Peyer's patch (tissue), 4 donors: Measurements from ENCODE around the gene SMIM10L2A. TPM values are rescaled to one million over a fixed set of nuclear protein-coding genes. Genes with fewer than 3 reads are reported as not detected.

Source experiments
- DNase-seq, 3 donors: peaks; one replicate each; pipeline ENCODE4 v3.0.0-alpha.2; 2017 to 2019
- H3K27ac ChIP-seq, 4 donors: fragments of 200-600 bp; sonication (generic); one replicate each; pipeline ENCODE4 v1.5.1; 2016 to 2019
- H3K27me3 ChIP-seq, 2 donors: fragments of 200-600 bp; sonication (generic); one replicate each; pipeline ENCODE4 v1.5.1; 2019
- H3K36me3 ChIP-seq, 3 donors: fragments of 200-600 bp; sonication (generic); one replicate each; pipeline ENCODE4 v1.5.1; 2016 to 2019
- H3K4me1 ChIP-seq, 4 donors: fragments of 200-600 bp; sonication (generic); one replicate each; pipeline ENCODE4 v1.5.1; 2016 to 2019
- H3K4me3 ChIP-seq, 4 donors: fragments of 200-600 bp; sonication (generic); 1 replicate in 3 of 4; 2 replicates in 1 of 4; pipeline ENCODE4 v1.5.1; 2016 to 2019; ENCODE audit warnings: mild to moderate bottlenecking in 1 of 4
- H3K9me3 ChIP-seq, 4 donors: fragments of 200-600 bp; sonication (generic); one replicate each; pipeline ENCODE4 v1.5.1; 2016 to 2019; ENCODE audit warnings: mild to moderate bottlenecking in 1 of 4
- POLR2A ChIP-seq, 2 donors: fragments of 450-650 bp; IDR thresholded peaks; one replicate each; pipeline ENCODE4 v1.5.1; 2017; ENCODE audit warnings: antibody characterized with exemption in 2 of 2, mild to moderate bottlenecking in 2 of 2, moderate library complexity in 2 of 2
- total RNA-seq, 4 donors: library from RNA; depleted of rRNA; stranded (reverse); fragments of >200 nt; gene quantifications; one replicate each; pipeline ENCODE4 v1.1.0, GENCODE V29; 2016
- TF ChIP-seq, protein P1 (sequence below), 6 experiments: fragments of 450-650 bp in 4 of 6; fragments of 200-600 bp in 2 of 6; sonication (generic) in 1 of 6; IDR thresholded peaks; one replicate each; pipeline ENCODE4 v1.5.1; 2017 to 2019; ENCODE audit warnings: antibody characterized with exemption in 6 of 6, mild to moderate bottlenecking in 3 of 6, moderate library complexity in 1 of 6

The SMIM10L2A gene
- total RNA-seq, 4 donors from 2014 or later = 0.35 to 1.2 TPM; not detected in 2

DNA sequence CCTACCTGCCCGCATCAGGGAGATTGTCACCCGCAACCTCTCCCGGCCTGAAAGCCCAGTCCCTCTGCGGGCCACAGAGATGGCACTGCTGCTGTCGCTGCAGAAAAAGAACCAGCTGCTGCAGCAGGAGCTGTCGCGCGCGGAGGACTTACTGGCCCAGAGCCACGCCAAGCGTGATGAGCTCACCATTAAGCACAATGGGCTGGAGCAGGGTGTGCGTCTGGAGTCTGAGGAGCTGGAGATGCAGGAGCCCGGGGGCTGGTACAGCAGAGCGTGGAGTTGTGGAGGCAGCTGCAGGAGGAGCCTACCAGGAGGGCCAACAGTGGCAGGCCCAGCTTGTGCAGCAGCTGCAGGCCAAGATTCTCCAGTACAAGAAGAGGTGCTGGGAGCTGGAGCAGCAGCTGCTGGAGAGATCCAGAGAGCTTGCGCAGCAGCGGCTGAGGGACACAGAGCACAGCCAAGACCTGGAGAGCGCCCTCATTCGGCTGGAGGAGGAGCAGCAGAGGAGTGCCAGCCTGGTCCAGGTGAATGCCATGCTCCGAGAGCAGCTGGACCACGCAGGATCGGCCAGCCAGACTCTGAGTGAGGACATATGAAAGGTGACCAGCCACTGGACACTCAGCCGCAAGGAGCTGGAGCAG lies 11.3 kb downstream of the SMIM10L2A start:
- TF ChIP-seq POLR2A (IDR thresholded peaks at IDR 0.05) = no peak
- TF ChIP-seq, protein P1, sequence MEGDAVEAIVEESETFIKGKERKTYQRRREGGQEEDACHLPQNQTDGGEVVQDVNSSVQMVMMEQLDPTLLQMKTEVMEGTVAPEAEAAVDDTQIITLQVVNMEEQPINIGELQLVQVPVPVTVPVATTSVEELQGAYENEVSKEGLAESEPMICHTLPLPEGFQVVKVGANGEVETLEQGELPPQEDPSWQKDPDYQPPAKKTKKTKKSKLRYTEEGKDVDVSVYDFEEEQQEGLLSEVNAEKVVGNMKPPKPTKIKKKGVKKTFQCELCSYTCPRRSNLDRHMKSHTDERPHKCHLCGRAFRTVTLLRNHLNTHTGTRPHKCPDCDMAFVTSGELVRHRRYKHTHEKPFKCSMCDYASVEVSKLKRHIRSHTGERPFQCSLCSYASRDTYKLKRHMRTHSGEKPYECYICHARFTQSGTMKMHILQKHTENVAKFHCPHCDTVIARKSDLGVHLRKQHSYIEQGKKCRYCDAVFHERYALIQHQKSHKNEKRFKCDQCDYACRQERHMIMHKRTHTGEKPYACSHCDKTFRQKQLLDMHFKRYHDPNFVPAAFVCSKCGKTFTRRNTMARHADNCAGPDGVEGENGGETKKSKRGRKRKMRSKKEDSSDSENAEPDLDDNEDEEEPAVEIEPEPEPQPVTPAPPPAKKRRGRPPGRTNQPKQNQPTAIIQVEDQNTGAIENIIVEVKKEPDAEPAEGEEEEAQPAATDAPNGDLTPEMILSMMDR (IDR thresholded peaks at IDR 0.05) = no peak
- Histone ChIP-seq H3K4me3 (no peak overlapping the region), H3K27me3 (no peaks in the 10 kb centered on the region), H3K4me1 (no peaks in the 10 kb centered on the region), H3K9me3 (no peaks in the 10 kb centered on the region), H3K36me3 (no peaks in the 10 kb centered on the region), H3K27ac (no peak overlapping the region)
- DNase-seq = no peak

DNA sequence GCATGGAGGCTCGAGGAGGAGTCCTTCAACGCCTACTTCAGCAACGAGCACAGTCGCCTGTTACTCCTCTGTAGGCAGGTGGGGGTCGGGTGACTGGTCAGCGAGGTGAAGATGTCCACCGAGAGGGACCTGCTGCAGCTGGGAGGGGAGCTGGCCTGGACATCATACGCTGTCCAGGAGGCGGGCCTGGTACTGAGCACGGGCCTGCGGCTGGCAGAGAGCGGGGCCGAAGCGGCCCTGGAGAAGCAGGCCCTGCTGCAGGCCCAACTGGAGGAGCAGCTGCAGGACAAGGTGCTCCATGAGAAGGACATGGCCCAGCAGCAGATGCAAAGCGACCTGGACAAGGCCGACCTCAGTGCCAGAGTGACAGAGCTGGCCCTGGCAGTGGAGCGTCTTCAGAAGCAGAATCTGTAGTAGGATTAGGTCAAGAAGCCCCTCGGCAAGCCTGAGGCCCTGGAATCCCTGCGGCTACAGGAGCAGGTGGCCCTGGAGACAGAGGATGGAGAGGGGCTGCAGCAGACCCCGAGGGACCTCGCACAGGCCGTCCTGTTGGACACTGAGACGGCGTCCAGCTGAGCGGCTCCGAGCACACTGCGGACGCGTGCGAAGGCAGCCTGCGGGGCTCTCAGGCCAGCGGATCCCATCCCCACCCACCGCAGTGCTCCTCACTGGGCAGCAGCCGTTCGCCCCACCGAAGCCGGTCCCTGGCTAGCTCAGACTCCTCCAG lies 11.9 kb downstream of the SMIM10L2A start:
- Histone ChIP-seq H3K9me3 (no peaks in the 10 kb centered on the region), H3K36me3 (no peaks in the 10 kb centered on the region), H3K4me1 (no peaks in the 10 kb centered on the region), H3K27ac (no peak overlapping the region), H3K4me3 (no peak overlapping the region), H3K27me3 (no peaks in the 10 kb centered on the region)
- no peak for DNase-seq
- TF ChIP-seq, protein P1 (IDR thresholded peaks at IDR 0.05) = no peak
- no peak for TF ChIP-seq POLR2A (IDR thresholded peaks at IDR 0.05)

DNA sequence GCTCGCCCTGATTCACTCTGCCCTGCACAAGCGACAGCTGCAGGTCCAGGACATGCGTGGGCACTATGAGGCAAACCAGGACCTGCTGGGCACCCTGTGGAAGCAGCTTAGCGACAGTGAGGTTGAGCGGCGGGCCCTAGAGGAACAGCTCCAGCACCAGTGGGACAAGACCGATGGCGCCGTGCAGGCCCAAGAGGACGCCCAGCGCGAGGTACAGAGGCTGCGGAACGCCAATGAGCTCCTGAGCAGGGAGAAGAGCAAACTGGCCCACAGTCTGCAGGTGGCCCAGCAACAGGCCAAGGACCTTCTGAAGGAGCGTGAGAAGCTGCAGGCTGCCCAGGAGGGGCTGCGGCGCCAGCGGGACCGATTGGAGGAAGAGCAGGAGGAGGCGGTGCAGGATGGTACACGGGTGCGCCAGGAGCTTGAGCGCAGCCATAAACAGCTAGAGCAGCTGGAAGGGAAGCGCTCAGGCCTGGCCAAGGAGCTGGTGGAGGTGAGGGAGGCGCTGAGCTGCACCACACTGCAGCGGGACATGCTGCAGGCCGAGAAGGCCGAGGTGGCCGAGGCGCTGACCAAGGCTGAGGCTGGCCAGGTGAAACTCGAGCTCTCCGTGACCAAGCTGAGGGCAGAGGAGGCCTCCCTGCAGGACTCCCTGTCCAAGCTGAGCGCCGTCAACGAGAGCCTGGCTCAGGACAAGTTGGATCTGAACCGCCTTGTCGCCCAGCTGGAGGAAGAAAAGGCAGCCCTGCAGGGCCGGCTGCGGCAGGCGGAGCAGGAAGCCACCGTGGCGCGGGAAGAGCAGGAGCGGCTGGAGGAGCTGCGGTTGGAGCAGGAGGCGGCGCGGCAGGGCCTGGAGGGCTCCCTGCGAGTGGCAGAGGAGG lies 12.8 kb downstream of the SMIM10L2A start:
- H3K4me3 ChIP-seq = no peak overlapping the region
- no peaks in the 10 kb centered on the region for H3K27me3 ChIP-seq
- no peaks in the 10 kb centered on the region for H3K9me3 ChIP-seq
- H3K27ac ChIP-seq = no peak overlapping the region
- DNase-seq = no peak
- no peaks in the 10 kb centered on the region for H3K36me3 ChIP-seq
- no peaks in the 10 kb centered on the region for H3K4me1 ChIP-seq
- TF ChIP-seq, protein P1 (IDR thresholded peaks at IDR 0.05) = no peak
- TF ChIP-seq POLR2A (IDR thresholded peaks at IDR 0.05) = no peak

DNA sequence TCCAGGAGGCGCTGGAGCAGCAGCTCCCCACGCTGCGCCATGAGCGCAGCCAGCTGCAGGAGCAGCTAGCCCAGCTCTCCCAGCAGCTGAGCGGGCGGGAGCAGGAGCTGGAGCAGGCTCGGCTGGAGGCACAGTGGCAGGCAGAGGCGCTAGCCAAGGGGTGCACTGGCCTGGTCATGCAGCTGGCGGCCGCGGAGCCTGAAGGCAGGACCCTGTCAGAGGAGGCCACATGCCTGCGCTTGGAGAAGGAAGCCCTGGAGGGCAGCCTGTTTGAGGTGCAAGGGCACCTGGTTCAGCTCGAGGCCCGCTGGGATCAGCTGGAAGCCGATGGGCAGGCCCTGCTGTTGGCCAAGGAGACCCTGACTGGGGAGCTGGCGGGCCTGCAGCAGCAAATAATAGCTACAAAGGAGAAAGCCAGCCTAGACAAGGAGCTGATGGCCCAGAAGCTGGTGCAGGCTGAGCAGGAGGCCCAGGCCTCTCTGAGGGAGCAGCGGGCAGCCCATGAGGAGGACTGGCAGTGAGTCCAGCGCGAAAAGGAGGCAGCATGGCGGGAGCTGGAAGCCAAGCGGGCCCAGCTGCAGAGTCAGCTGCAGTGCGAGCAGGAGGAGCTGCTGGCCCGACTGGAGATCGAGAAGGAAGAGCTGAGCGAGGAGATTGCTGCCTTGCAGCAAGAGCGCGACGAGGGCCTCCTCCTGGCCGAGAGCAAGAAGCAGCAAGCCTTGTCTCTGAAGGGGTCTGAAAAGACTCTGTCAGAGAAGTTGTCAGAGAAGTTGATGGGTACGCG lies 13.6 kb downstream of the SMIM10L2A start:
- Histone ChIP-seq H3K36me3 (no peaks in the 10 kb centered on the region), H3K4me3 (no peak overlapping the region), H3K27me3 (no peaks in the 10 kb centered on the region), H3K4me1 (no peaks in the 10 kb centered on the region), H3K9me3 (no peaks in the 10 kb centered on the region), H3K27ac (no peak overlapping the region)
- DNase-seq = no peak
- TF ChIP-seq POLR2A (IDR thresholded peaks at IDR 0.05) = no peak
- TF ChIP-seq, protein P1 (IDR thresholded peaks at IDR 0.05) = no peak

DNA sequence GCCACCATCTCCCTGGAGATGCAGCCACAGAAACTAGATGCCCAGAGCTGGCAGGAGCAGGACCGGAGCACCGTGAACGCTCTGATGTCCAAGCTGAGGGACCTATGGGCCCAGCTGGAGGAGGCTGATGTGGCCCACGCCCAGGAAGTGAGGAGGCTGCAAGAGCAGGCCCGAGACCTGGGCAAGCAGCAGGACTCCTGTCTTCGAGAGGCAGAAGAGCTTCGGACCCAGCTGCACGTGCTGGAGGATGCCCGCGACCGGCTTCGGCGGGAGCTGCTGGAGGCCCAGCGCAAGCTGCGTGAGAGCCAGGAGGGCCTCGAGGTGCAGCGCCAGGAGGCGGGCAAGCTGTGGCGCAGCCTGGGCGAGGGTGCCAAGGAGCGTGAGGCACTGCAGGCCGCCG lies 14.2 kb downstream of the SMIM10L2A start:
- no peak for DNase-seq

More for the DNA sequence above, 14.2 kb downstream of the SMIM10L2A start:
- Histone ChIP-seq H3K27ac (no peak overlapping the region), H3K4me3 (no peak overlapping the region), H3K36me3 (no peaks in the 10 kb centered on the region), H3K27me3 (no peaks in the 10 kb centered on the region), H3K4me1 (no peaks in the 10 kb centered on the region), H3K9me3 (no peaks in the 10 kb centered on the region)
- TF ChIP-seq POLR2A (IDR thresholded peaks at IDR 0.05) = no peak
- TF ChIP-seq, protein P1 (IDR thresholded peaks at IDR 0.05) = no peak
